HG02759 (cell line): ENCODE results near the gene PIMREG.

Source experiments
- ATAC-seq: cut with Tn5 transposase; IDR thresholded peaks from one replicate; pipeline ENCODE4 v1.9.1; 2021; ENCODE audit warnings: mild to moderate bottlenecking, moderate library complexity; ENCODE audit not compliant: unreplicated experiment

The PIMREG gene

GRCh38 chr17:6460531-6461161 is 16.4 kb downstream of the PIMREG start:
- ATAC-seq = no peak

- ATAC-seq = no peak
These were observed 17.0 kb downstream of the PIMREG start for GRCh38 chr17:6461246-6461645.

GRCh38 chr17:6461792-6462524 is 17.7 kb downstream of the PIMREG start:
- ATAC-seq = no peak

GRCh38 chr17:6462692-6463091 is 18.4 kb downstream of the PIMREG start:
- no peak for ATAC-seq

GRCh38 chr17:6463616-6464445 is 19.6 kb downstream of the PIMREG start:
- no peak for ATAC-seq

GRCh38 chr17:6464446-6465041 is 20.3 kb downstream of the PIMREG start:
- no peak for ATAC-seq

GRCh38 chr17:6465206-6466003 is 21.1 kb downstream of the PIMREG start:
- no peak for ATAC-seq

GRCh38 chr17:6467567-6467966 is 23.3 kb downstream of the PIMREG start:
- no peak for ATAC-seq

GRCh38 chr17:6468051-6468790 is 24.0 kb downstream of the PIMREG start:
- no peak for ATAC-seq

GRCh38 chr17:6470146-6470718 is 26.0 kb downstream of the PIMREG start:
- ATAC-seq = no peak

GRCh38 chr17:6470751-6471521 is 26.7 kb downstream of the PIMREG start:
- no peak for ATAC-seq

- no peak for ATAC-seq
These were observed 27.5 kb downstream of the PIMREG start for GRCh38 chr17:6471531-6472465.

GRCh38 chr17:6472517-6472916 is 28.3 kb downstream of the PIMREG start:
- ATAC-seq = no peak

- ATAC-seq = no peak
These were observed 29.0 kb downstream of the PIMREG start for GRCh38 chr17:6473128-6473767.

GRCh38 chr17:6474376-6474775 is 30.1 kb downstream of the PIMREG start:
- ATAC-seq = no peak

GRCh38 chr17:6474906-6475305 is 30.7 kb downstream of the PIMREG start:
- ATAC-seq = no peak

- no peak for ATAC-seq
These were observed 31.2 kb downstream of the PIMREG start for GRCh38 chr17:6475411-6475810.
